T-helper 2 cell treated with Interferon-gamma antibody and Interleukin-4, amounts not matched to agents 100 ng/mL and 5 ng/mL, for 36 hours (primary cell): Measurements from ENCODE around the gene PRDM16. TPM values are rescaled to one million over a fixed set of nuclear protein-coding genes. Genes with fewer than 3 reads are reported as not detected.

ENCODE experiments used
- intact Hi-C: fragments of 100-400 bp; cut with micrococcal nuclease; formaldehyde crosslinking; loops from one replicate; pipeline ENCODE4 v1.15.1; 2023
- total RNA-seq: library from RNA; stranded (reverse); gene quantifications from 2 replicates; pipeline ENCODE4 v1.2.3, GENCODE V29; 2022

The PRDM16 gene
- total RNA-seq, 1 donor from 2014 or later = not detected

DNA sequence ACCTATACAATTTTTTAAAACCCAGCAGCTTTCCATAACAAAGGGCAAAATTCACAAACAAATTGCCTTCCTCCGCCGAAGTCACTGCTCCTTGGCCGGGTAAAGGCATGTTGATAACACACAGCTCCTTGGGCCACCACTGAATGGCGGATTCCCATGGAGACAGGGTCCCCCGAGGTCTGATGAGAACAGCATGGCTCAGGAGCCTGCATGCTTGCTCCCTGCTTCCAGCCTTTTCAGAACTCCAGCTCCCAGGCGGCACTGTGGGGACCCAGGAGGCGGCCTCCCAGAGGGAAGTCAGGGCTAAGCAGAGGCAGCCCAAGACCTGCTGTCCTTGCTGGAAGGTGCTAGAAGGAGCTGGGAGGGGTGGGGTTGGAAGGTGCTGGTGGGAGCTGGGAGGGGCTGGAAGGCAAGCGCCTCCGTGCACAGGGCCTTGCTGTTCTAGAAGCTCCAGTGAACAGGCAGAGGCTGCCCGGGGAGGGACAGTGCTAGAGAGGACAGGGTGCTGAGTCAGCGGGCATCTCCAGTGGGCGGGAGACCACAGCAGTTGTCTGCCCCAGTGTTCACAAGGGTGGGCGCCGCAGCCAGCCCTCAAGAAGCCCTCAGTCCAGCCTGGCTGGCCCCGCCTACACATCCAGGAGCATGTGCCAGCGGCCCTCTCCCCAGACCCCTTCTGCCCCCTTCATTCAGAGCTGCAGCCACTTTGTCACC is 35.1 kb downstream of the PRDM16 start:
- intact Hi-C loops = no loop called here

DNA sequence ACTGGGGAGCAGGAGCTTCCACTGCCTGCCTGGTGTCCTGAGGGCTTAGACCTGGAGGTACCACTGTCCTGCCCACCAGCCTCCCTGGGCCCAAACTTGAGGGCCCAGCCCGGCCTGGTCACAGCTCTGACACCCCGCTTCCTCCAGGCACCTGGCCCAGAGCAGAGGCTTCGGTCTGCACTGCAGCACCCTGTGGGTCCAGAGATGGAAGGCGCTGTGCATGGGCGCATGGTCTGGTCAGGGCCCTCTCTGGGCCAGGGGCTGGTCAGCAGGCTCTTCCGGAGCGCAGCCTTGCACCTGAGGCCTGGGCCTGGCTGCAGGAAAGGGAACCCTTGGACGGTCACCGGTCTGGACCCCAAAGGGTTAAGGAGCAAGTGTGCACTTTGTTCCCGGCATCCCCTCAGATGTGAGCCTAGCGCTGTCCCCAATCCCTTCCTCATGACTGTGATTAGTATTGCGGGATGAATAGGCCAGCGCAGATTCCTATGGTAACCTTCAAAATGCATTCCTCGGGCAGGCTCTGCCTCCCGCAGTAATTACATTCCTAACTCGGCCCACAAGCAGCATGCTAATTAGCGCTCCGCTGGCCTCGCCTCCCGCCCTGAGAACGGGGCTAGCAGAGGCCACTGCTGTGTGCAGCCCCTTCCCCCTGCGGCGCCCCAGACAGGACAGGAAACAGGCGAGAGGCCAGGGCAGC is 36.3 kb downstream of the PRDM16 start:
- intact Hi-C loops = no loop called here

DNA sequence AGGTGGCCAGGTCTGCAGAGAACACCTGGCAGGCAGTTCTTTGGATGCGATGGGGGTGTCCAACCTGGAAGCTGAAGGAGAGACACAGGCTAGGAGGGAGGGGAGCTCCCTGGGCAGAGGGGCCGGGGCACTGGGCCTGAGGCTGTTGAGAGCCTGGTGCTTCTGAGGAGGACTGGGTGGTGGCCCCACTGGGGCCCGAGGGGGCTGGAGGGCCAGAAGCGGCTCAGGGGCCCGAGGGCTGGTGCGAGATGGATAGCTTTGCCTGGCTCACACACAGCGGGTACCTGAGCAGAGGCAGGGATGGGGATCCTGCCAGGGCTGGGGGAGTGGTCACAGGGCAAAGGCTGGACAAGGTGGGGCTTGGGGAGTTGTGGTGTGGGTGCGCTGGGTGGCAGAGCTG is 37.2 kb downstream of the PRDM16 start:
- intact Hi-C loops = no loop called here

DNA sequence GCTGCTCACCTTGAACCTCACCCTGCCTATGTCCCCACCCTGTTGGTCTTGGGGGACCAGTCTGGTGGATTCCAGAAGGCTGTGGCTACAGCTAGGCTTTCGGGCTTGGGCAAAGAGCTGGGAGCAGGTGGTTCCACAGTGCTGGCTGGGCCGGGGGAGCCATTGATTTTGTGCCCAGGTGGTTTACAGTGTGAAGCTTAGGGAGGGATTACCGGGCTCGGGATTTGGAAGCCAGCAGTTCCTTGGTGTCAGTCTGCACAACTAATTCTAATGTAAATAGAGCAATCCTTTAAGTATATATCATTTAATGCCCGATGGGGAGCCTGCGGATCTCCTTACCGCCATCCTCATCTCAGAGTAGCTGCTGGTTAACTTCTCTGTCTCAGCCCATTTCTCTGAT is 38.2 kb downstream of the PRDM16 start:
- intact Hi-C loops = no loop called here

DNA sequence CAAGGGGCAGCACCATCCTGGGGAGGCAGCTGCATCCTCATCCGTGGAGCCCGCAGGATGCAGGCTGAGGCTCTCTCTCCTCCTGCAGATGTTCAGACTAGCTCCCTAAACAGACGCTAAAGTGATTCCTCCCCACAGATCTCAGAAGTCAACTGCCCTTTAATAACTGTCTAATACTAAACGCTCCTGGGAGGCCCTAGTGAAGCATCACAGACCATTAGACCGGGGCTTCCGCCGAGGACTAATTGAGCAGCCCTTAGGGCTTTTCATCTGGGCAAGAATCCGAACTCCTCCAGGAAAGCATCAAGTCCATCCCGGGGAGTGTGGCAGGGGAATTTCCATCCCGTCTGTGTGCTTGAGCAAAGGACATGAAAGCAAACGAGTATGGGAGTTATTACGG is 40.4 kb downstream of the PRDM16 start:
- intact Hi-C loops = no loop called here

DNA sequence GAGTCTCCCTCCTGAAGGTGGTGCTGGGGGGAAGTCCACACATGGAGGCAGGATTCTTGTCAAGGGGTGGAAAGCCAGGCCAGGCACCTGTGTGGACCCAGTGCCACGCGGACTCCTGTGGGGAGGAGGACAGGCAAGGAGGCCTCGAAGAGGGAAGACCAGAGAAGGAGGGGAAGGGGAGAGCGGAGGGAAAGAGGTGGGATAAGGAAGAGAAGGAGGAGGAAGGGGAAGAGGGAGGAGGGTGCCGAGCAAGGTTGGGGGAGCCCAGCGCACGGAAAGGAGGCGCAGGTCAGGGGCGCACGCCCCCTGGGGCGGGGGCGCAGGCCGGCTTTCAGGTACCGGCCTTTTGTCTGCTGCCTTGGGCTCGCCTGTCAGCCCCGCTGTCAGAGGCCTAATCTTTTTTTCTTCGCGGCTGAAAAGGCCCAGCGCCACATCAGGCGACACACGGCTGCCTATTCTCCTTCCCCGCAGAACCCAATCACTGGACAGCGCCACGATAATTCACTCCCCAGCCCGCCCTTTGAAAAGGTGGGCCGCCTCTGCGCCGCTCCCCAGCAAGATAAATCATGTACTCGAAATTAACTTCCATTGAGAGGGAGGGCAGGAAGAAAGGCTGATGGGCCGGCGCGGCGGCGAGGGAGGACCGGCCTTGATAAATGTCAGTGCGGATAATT is 42.5 kb downstream of the PRDM16 start:
- intact Hi-C loops = no loop called here

DNA sequence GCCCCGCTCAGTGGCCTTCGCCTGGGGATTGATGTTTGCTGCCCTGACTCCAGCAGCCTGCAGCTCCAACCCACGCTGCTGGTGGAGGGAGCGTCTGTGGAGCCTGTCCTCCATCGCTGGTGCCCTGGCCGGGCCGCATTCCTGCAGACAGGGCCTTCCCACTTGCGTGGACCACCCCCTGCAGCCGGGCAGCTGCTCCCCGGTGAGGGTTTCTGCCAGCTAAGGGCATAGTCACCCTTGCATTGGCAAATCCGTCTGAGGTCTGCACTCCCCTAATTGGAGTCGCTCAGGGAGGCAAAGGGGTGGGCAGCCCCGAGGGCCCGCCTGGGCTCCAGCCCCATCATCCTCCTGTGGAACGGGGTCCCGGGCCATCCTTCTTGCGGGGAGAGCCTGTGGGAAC is 43.5 kb downstream of the PRDM16 start:
- intact Hi-C loops = no loop called here

DNA sequence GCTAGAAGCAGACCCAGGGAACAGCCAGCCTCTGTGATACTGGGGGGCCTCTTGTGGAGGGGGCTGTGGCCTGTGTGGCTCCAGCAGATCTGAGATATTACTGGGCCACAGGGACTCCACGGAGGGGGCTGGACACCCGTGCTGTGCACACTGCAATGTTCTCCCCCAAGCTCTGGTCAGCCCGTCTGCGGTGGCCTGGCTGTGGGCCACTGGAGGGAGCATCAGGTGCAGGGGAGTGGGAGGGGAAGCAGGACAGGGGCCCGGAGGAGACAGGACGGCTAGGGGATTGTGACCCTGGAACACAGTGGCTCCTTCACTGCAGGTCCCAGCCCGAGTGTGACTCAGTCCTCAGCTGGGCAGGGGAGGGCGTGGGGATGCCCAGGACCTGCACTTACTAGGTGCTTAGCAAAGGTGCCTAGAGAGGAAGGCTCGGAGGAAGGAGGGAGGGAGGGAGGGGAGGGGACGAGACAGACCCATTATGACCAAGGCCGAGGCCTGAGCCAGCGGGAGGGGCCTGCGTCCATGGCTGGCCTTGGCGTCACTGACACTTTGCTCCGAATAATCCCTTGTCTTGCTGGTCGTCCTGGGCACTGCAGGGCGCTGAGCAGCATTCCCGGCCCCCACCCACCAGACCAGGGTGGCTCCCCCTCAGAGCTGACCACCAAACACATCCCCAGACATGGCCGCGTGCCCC is 44.2 kb downstream of the PRDM16 start:
- intact Hi-C loops = no loop called here

DNA sequence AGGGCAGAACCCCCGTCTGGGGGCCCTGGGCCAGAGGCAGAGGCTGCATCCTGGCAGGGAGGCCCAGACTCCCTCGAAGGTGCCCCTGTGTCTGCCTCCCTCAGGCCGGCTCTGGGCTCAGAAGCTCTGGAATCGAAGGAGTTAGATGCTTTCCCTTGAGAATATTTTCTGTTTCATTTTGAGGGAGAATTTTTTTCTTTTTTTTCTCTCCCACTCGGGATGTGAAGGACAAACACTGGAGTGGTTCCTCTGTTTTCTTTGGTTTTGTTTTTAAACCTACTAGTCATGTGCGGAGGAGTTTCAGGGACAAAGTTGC is 44.7 kb downstream of the PRDM16 start:
- intact Hi-C loops = no loop called here

DNA sequence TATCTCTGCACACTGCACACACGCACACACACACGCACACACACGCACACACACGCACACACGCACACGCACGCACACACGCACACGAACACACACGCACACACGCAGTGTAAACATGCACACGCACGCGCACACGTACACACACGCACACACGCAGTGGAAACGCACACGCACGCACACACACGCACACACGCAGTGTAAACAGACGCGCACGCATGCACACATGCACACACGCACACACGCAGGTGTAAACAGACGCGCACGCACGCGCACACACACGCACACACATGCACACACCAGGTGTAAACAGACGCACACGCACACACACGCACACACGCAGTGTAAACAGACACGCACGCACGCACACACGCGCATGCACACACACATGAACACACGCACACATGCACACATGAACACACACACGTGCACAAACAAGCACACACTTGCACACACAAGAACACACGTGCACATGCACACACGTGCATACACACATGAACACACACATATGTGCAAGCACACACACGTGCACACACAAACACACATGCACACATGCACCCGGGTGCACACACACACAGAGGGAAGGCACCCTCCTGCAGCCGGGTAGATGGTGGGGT is 45.2 kb downstream of the PRDM16 start:
- intact Hi-C loops = no loop called here

DNA sequence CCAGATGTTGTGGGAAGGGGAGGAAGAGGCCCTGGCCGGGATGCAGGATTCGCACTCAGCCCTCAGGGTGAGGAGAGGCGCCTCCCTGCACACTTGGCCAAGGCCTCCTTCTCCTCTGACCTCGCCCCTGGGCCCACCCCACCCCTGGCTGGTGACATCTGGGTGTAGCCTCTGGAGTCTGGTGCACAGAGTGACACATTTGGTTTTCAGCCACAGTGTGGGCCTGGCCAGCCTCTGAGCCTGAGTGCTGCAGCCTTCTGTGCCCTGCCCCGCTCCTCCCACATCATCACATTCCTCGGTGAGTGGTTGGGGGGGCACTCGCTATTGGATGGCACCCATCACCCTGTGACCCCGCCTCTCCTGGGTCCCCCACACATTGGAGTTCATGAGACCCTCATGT is 45.8 kb downstream of the PRDM16 start:
- intact Hi-C loops = no loop called here

DNA sequence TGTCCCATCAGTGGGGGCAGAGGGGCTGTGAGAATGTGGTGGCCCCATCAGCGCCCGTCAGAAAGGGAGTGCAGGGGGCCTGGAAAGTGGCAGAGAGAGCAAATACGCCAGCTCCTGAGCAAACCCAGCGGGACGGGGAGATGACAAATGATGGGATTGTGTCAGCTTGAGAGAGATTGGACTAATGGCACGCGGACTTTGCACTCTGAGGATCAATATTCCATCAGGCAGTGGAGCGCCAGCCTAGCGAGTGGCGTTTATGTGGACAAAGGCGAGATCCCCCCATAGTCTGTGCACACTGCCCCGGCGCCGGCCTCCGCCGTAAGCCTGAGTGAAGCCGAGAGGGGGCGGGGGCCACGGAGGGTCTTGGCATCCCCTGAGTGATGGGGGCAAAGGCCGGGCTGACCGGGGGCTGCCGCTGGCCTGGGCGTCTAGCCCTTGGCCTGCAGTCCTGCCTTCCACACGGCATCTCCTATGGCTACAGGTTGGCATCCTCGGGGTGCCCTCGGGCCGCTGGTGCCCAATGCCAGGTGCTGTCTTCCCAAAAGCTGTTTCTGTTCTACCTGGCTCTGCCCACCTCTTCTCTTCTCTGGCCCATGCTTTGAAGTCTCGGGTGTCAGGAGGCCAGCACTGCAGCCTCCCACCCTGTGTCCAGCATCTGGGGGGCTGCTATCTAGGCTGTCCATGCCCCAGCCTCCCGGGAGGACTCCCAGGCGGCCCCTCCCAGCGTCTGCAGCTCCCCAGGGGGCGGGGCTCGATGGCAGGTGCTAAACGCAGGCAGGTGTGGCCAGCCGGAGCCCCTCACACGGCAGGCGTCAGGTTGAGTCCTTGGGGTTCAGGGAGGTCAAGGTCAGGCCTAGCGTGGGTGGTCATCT is 46.5 kb downstream of the PRDM16 start:
- intact Hi-C loops = no loop called here

DNA sequence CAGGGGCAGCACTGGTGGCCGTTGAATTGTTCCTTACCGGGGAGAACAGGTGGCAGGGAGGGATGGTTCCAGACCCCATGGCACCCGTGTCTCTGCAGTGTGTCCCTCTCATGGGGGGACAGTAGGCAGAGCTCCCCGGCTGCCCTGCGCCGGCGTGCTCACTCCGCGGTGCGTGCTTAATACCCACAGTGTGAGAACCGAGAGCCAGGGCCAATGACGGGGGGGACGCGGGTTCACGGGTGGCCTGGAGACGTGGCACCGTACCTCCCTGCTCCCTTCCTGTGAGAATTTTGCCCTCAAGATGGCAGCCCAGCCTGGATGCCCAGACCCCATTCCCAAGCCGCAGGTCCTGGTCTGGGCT is 47.1 kb downstream of the PRDM16 start:
- intact Hi-C loops = no loop called here

DNA sequence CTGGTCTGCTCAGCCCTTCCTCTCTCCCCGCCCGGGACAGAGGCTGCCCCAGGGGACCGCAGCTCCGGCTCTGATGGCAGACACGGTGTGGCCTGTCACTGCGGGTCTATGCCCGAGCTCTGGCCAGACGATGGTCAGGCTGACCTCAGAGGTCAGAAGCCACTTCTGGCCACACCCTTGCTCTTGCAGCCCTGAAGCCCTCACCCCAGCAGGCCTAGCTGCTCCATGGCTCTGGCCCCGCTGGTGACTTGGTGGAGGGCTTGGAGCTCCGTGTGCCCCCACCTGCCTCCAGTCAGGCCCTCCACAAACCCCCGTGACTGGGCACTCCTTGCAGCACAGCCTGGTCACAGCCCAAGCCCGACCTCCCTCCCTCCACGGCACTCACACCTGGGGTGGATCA is 47.6 kb downstream of the PRDM16 start:
- intact Hi-C loops = no loop called here

DNA sequence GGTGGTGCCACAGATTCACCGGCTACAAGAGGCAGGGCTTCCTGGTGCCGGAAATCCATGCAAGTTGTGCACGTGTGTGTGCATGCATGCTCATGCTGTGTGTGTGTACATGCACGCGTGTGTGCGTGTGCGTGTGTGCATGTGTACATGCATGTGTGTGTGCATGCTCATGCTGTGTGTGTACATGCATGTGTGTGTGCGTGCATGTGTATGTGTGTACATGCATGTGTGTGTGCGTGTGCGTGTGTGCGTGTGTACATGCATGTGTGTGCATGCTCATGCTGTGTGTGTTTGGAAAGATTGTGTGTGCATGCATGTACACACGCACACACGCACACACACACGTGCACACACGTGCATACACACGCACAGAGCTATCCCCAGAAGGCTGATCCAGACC is 48.9 kb downstream of the PRDM16 start:
- intact Hi-C loops = no loop called here

DNA sequence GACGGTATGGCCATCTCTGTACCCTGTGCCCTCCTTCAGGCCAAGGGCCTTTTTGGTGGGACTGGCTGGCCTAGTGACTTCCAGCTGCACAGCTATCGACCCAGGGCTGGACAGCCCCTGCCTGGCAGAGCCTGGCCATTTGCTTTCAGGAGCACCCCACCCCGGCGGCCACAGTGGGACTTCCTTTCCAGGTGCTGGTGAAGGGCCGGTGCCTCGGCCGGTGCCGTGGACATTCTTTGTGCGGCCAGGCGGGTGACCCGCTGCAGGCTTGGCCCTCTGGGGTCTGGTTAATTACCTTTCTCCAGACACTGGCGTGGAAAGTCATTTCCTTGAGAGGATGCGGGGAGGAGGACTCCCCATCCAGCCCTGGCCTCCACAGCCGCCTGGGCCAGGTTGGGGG is 50.1 kb downstream of the PRDM16 start:
- intact Hi-C loops = no loop called here

DNA sequence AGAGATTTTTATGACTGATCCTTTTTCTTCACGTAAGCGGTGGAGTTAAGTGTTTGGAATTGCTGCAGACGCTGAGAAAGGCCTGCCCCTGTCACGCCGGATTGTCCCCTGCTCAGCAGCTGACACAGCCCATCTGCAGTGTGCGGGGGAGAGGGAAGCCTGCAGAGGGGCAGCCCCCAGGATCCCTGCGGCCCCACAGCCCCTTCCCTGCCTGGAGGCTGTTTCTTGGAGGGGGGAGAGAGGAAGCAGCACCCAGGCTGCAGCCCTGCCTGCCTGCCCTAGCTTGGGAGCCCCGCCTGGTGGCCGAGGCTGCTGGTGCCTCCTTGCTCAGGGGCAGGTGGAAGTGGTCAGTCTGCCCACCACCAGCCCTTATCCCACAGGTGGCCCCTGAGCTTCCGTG is 50.7 kb downstream of the PRDM16 start:
- intact Hi-C loops = no loop called here

DNA sequence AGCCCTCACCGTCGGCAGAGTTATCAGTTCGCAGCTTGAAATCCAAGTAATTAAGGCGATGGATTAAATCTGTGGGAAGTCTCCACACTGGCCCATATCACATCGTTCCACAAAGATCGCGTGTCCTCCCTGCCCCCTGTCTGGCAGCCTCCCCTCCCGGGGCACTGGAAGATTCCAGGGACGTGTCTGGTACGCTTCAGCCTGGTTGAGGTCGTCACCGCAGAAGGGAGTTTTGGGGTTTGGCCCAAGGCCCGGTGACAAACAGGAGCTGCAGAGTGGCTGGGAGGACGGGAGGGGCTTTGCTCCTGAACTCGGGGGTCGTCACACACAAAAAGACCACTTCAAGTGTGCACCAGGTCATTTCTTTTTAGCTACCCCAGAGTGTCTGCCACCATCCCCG is 51.1 kb downstream of the PRDM16 start:
- intact Hi-C loops = no loop called here

DNA sequence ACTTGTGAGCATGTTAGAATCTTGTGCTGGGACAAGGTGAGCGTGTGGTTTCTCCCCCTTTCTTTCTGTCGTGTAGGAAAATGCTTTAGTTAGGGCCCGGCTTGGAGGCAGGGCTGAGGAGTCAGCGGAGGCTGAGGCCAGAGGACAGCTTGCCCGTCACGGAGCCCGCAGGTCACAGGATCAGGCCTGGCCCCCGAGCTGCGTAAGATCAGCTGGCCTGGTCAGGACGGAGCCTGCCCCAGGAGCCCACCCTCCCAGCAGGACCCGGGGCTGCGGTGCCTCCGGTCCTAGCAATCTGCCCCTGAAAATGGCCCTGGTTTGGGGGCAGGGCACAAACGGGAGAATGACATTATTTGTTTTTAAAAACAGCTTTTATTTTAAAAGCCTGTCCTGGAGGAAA is 52.0 kb downstream of the PRDM16 start:
- intact Hi-C loops = no loop called here

DNA sequence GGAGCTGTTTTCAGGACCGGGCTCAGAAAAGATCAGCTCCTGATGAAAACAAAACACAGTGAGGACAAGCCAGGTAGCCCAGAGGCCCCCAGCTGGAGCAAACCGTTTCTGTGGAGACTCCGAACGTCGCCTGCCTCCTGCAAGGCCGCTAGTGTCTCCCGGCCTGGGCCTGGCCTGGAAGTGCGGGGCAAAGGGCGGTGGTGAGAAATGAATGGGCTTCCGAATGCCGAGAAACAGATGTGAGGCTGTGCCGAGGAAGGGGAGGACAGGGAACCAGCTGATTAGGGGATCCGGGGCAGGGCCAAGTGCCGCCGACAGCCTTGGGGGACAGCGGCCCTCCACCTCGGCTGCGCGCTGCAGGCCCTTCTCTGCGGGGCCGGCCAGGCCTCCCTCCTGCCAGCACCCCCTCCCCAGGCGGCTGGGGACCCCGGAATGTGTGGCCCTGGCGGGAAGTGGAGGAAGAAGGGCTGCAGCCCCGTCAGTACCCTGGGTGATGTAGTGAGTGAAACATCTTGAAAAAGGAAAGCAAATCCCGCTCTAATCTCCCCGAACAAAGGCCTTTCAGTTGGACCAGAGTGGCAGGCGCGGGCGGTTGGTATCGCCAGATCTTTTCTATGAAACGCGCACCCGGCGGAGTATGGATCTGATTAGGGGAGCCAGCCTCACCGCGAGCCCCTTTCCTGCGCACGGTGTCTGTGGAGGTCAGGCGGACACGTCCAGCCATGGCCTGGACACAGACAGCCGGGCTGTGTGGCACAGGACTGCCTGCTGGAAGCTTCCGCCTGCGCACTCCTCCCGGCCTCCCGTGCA is 52.6 kb downstream of the PRDM16 start:
- intact Hi-C loops = no loop called here
